ENCODE measurements around the gene HNRNPA2B1. TPM values are rescaled to one million over a fixed set of nuclear protein-coding genes. Genes with fewer than 3 reads are reported as not detected.
"Not testable (repeated sequence)": the region's sequence is repeated elsewhere in the genome, so short reads cannot be mapped to it uniquely, and the experiment has no call there.

HNRNPA2B1 gene
- total RNA-seq, 2 experiments from 2014 or later: 882 to 899 TPM

GRCh38 chr7:26151953-26152781 is 48.4 kb downstream of the HNRNPA2B1 start, which contains the start of gene NFE2L3:
TSS of gene NFE2L3 (plus strand) at chr7:26152198. CDS start at chr7:26152499, 301 bp downstream.
- ATAC-seq: peak; percentile 76
- Mint-ChIP-seq H3K4me3 (peak within 1 kb of the TSS; percentile 92), H3K36me3 (ENCODE audit: low read depth) (no peaks in the 10 kb centered on the region), H3K27ac (peak within 1 kb of the TSS; percentile 98), H3K9me3 (ENCODE audit: insufficient read depth) (no peaks in the 10 kb centered on the region), H3K4me1 (ENCODE audit: low read depth) (peaks cover 64% of the 10 kb centered on the region), H3K27me3 (ENCODE audit: low read depth) (no peaks in the 10 kb centered on the region)
- DNase-seq: peak; percentile 87
- POLR2A ChIA-PET: interaction anchor here (0.8 to 4.0 kb wide), 19 partner anchors 9 to 217 kb away, joined by 3 to 39 read pairs (median 7); partner anchors contain the start of genes CBX3 and HNRNPA2B1
- CTCF ChIA-PET: interaction anchor here (0.9 to 3.9 kb wide), 18 partner anchors 9 to 349 kb away, joined by 3 to 57 read pairs (median 4); no protein-coding TSS in a partner anchor

GRCh38 chr7:26151650-26151952 is 48.9 kb downstream of the HNRNPA2B1 start:
- CTCF ChIA-PET: interaction anchor here (0.9 to 3.9 kb wide), 18 partner anchors 10 to 349 kb away, joined by 3 to 57 read pairs (median 4); no protein-coding TSS in a partner anchor

GRCh38 chr7:26151096-26151495 is 49.5 kb downstream of the HNRNPA2B1 start:
- ChIA-PET CTCF (interaction anchor here (0.9 to 3.9 kb wide), 15 partner anchors 10 to 299 kb away, joined by 3 to 57 read pairs (median 5); no protein-coding TSS in a partner anchor), POLR2A (interaction anchor here (0.7 to 4.0 kb wide), 15 partner anchors 10 to 65 kb away, joined by 3 to 39 read pairs (median 8); partner anchors contain the start of genes CBX3 and HNRNPA2B1)
- Mint-ChIP-seq H3K27me3 (ENCODE audit: low read depth) (no peaks in the 10 kb centered on the region), H3K9me3 (ENCODE audit: insufficient read depth) (no peaks in the 10 kb centered on the region), H3K4me1 (ENCODE audit: low read depth) (peaks cover 54% of the 10 kb centered on the region), H3K36me3 (ENCODE audit: low read depth) (no peaks in the 10 kb centered on the region), H3K27ac (peak overlapping the region; percentile 98), H3K4me3 (peak overlapping the region; percentile 89)
- peak; percentile 63 for DNase-seq
- ATAC-seq: no peak

More at GRCh38 chr7:26151650-26151952, 48.9 kb downstream of the HNRNPA2B1 start:
- no peaks in the 10 kb centered on the region for H3K27me3 Mint-ChIP-seq (ENCODE audit: low read depth)
- DNase-seq: no peak
- H3K36me3 Mint-ChIP-seq (ENCODE audit: low read depth): no peaks in the 10 kb centered on the region
- no peaks in the 10 kb centered on the region for H3K9me3 Mint-ChIP-seq (ENCODE audit: insufficient read depth)
- no peak for ATAC-seq
- H3K4me1 Mint-ChIP-seq (ENCODE audit: low read depth): peaks cover 59% of the 10 kb centered on the region
- H3K27ac Mint-ChIP-seq: peak overlapping the region; percentile 98
- POLR2A ChIA-PET: interaction anchor here (0.8 to 4.0 kb wide), 20 partner anchors 10 to 218 kb away, joined by 3 to 39 read pairs (median 6); partner anchors contain the start of genes CBX3 and HNRNPA2B1
- peak overlapping the region; percentile 89 for H3K4me3 Mint-ChIP-seq

- Mint-ChIP-seq H3K4me1 (ENCODE audit: low read depth) (peaks cover 38% of the 10 kb centered on the region), H3K27me3 (ENCODE audit: low read depth) (no peaks in the 10 kb centered on the region), H3K27ac (no peak overlapping the region), H3K4me3 (no peak overlapping the region), H3K36me3 (ENCODE audit: low read depth) (no peaks in the 10 kb centered on the region), H3K9me3 (ENCODE audit: insufficient read depth) (no peaks in the 10 kb centered on the region)
- ATAC-seq (no peak), DNase-seq (no peak)
- ChIA-PET POLR2A (interaction anchor here (1.4 to 4.0 kb wide), 2 partner anchors 44 to 51 kb away, joined by 4 to 39 read pairs; partner anchors contain the start of genes CBX3 and HNRNPA2B1), CTCF (interaction anchor here (3.9 kb wide), 1 partner anchor 60 kb away, joined by 57 read pairs; no protein-coding TSS in a partner anchor)
Observed at GRCh38 chr7:26149391-26149977, 51.1 kb downstream of the HNRNPA2B1 start.

GRCh38 chr7:26148307-26148700 is 52.2 kb downstream of the HNRNPA2B1 start:
- POLR2A ChIA-PET; ATAC-seq; H3K27ac Mint-ChIP-seq; H3K4me3 Mint-ChIP-seq; H3K36me3 Mint-ChIP-seq (ENCODE audit: low read depth); H3K27me3 Mint-ChIP-seq (ENCODE audit: low read depth); H3K9me3 Mint-ChIP-seq (ENCODE audit: insufficient read depth); CTCF ChIA-PET; DNase-seq: not testable (repeated sequence)
- H3K4me1 Mint-ChIP-seq (ENCODE audit: low read depth): peaks cover 26% of the 10 kb centered on the region

GRCh38 chr7:26147646-26148306 is 52.8 kb downstream of the HNRNPA2B1 start:
- POLR2A ChIA-PET: interaction anchor here (1.0 kb wide), 1 partner anchor 41 kb away, joined by 3 read pairs; no protein-coding TSS in a partner anchor
- ATAC-seq; H3K9me3 Mint-ChIP-seq (ENCODE audit: insufficient read depth); CTCF ChIA-PET; H3K27me3 Mint-ChIP-seq (ENCODE audit: low read depth); DNase-seq; H3K27ac Mint-ChIP-seq; H3K4me3 Mint-ChIP-seq; H3K36me3 Mint-ChIP-seq (ENCODE audit: low read depth): not testable (repeated sequence)
- peaks cover 22% of the 10 kb centered on the region for H3K4me1 Mint-ChIP-seq (ENCODE audit: low read depth)

GRCh38 chr7:26147030-26147429 is 53.5 kb downstream of the HNRNPA2B1 start:
- ChIA-PET CTCF (interaction anchor here (0.7 kb wide), 1 partner anchor 56 kb away, joined by 3 read pairs; no protein-coding TSS in a partner anchor), POLR2A (interaction anchor here (1.0 kb wide), 1 partner anchor 42 kb away, joined by 3 read pairs; no protein-coding TSS in a partner anchor)
- Mint-ChIP-seq H3K27me3 (ENCODE audit: low read depth) (peaks cover 4% of the 10 kb centered on the region), H3K36me3 (ENCODE audit: low read depth) (no peaks in the 10 kb centered on the region), H3K9me3 (ENCODE audit: insufficient read depth) (no peaks in the 10 kb centered on the region), H3K27ac (no peak overlapping the region), H3K4me1 (ENCODE audit: low read depth) (peaks cover 22% of the 10 kb centered on the region), H3K4me3 (no peak overlapping the region)
- DNase-seq (no peak), ATAC-seq (no peak)

- no peak for DNase-seq
- peaks cover 4% of the 10 kb centered on the region for H3K27me3 Mint-ChIP-seq (ENCODE audit: low read depth)
- no peaks in the 10 kb centered on the region for H3K36me3 Mint-ChIP-seq (ENCODE audit: low read depth)
- ChIA-PET CTCF (interaction anchor here (1.5 kb wide), 1 partner anchor 55 kb away, joined by 3 read pairs; no protein-coding TSS in a partner anchor), POLR2A (no interaction called here)
- H3K4me1 Mint-ChIP-seq (ENCODE audit: low read depth): peaks cover 5% of the 10 kb centered on the region
- H3K4me3 Mint-ChIP-seq: no peak overlapping the region
- ATAC-seq: no peak
- H3K9me3 Mint-ChIP-seq (ENCODE audit: insufficient read depth): no peaks in the 10 kb centered on the region
- H3K27ac Mint-ChIP-seq: no peak overlapping the region
Observed at GRCh38 chr7:26145238-26145637, 55.3 kb downstream of the HNRNPA2B1 start.

GRCh38 chr7:26144184-26145080 is 56.1 kb downstream of the HNRNPA2B1 start:
- H3K36me3 Mint-ChIP-seq (ENCODE audit: low read depth): no peaks in the 10 kb centered on the region
- H3K27me3 Mint-ChIP-seq (ENCODE audit: low read depth): peaks cover 4% of the 10 kb centered on the region
- H3K4me1 Mint-ChIP-seq (ENCODE audit: low read depth): no peaks in the 10 kb centered on the region
- no peaks in the 10 kb centered on the region for H3K9me3 Mint-ChIP-seq (ENCODE audit: insufficient read depth)
- ChIA-PET POLR2A (interaction anchor here (0.7 kb wide), 1 partner anchor 59 kb away, joined by 3 read pairs; no protein-coding TSS in a partner anchor), CTCF (interaction anchor here (1.4 to 1.5 kb wide), 2 partner anchors 54 to 66 kb away, joined by 3 read pairs; no protein-coding TSS in a partner anchor)
- ATAC-seq: no peak
- H3K27ac Mint-ChIP-seq: no peak overlapping the region
- DNase-seq: no peak
- no peak overlapping the region for H3K4me3 Mint-ChIP-seq

- ChIA-PET CTCF (interaction anchor here (1.4 to 1.8 kb wide), 2 partner anchors 10 to 65 kb away, joined by 3 to 4 read pairs; no protein-coding TSS in a partner anchor), POLR2A (interaction anchor here (1.1 kb wide), 1 partner anchor 40 kb away, joined by 3 read pairs; no protein-coding TSS in a partner anchor)
- Mint-ChIP-seq H3K9me3 (ENCODE audit: insufficient read depth) (no peaks in the 10 kb centered on the region), H3K36me3 (ENCODE audit: low read depth) (no peaks in the 10 kb centered on the region), H3K27ac (no peak overlapping the region), H3K4me3 (no peak overlapping the region), H3K4me1 (ENCODE audit: low read depth) (no peaks in the 10 kb centered on the region), H3K27me3 (ENCODE audit: low read depth) (peaks cover 4% of the 10 kb centered on the region)
- ATAC-seq: no peak
- DNase-seq: no peak
Observed at GRCh38 chr7:26143298-26144048, 57.1 kb downstream of the HNRNPA2B1 start.

All from activated CD8-positive, alpha-beta T cell treated with anti-CD3 and anti-CD28 coated beads, Interleukin-2, amount 10 ng/mL, durations not matched to agents 7 days and 5 days (primary cell).